Measurements from ENCODE around the gene NGRN.
"Not testable (repeated sequence)": the region's sequence is repeated elsewhere in the genome, so short reads cannot be mapped to it uniquely, and the experiment has no call there.

NGRN gene

DNA sequence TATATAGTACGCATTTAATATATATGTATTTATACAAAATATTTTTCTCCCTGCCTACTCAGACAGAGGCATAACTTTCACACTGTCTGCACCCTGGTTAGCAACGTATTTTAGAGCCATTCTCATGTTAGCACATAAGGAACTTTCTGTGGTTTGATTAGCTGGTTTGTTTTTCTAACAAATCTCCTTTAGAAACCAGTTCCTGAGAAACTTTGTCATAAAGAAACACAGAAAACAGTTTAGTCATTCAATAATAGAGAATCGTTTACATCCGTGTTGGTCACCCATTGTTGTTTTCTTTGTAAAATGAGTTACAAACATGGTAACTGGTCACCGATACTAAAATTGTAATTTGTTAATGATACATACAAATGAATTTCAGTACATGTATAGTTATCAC is 5.9 kb upstream of the NGRN start:
- Histone ChIP-seq H3K9me3 (ENCODE audit: insufficient read depth, low read length) (no peaks in the 10 kb centered on the region), H3K79me2 (ENCODE audit: insufficient read depth, low read length) (no peaks in the 10 kb centered on the region), H3K9ac (ENCODE audit: low read length) (no peak overlapping the region), H3F3A (ENCODE audit: insufficient read depth) (no peaks in the 10 kb centered on the region), H3K27me3 (ENCODE audit: low read length) (no peaks in the 10 kb centered on the region), H3K27ac (ENCODE audit: low read depth, low read length) (no peak overlapping the region), H3K4me2 (ENCODE audit: low read depth, low read length, poor library complexity, severe bottlenecking) (no peak overlapping the region), H4K20me1 (ENCODE audit: low read depth, low read length) (no peaks in the 10 kb centered on the region), H3K9me2 (replicated peaks; ENCODE audit: insufficient read depth, low read length) (no peaks in the 10 kb centered on the region), H3K36me3 (ENCODE audit: low read length) (no peaks in the 10 kb centered on the region), H3K4me3 (ENCODE audit: insufficient read depth, low read length, poor library complexity, severe bottlenecking) (no peak overlapping the region), H2AFZ (ENCODE audit: low read depth, low read length, severe bottlenecking) (no peak overlapping the region)
- TF ChIP-seq, protein P1, sequence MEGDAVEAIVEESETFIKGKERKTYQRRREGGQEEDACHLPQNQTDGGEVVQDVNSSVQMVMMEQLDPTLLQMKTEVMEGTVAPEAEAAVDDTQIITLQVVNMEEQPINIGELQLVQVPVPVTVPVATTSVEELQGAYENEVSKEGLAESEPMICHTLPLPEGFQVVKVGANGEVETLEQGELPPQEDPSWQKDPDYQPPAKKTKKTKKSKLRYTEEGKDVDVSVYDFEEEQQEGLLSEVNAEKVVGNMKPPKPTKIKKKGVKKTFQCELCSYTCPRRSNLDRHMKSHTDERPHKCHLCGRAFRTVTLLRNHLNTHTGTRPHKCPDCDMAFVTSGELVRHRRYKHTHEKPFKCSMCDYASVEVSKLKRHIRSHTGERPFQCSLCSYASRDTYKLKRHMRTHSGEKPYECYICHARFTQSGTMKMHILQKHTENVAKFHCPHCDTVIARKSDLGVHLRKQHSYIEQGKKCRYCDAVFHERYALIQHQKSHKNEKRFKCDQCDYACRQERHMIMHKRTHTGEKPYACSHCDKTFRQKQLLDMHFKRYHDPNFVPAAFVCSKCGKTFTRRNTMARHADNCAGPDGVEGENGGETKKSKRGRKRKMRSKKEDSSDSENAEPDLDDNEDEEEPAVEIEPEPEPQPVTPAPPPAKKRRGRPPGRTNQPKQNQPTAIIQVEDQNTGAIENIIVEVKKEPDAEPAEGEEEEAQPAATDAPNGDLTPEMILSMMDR (IDR thresholded peaks at IDR 0.05; ENCODE audit: insufficient read depth, low read length, poor library complexity, severe bottlenecking), result no peak
- no peak for TF ChIP-seq EZH2phosphoT487 (conservative IDR thresholded peaks at IDR 0.05; ENCODE audit: low read length)

DNA sequence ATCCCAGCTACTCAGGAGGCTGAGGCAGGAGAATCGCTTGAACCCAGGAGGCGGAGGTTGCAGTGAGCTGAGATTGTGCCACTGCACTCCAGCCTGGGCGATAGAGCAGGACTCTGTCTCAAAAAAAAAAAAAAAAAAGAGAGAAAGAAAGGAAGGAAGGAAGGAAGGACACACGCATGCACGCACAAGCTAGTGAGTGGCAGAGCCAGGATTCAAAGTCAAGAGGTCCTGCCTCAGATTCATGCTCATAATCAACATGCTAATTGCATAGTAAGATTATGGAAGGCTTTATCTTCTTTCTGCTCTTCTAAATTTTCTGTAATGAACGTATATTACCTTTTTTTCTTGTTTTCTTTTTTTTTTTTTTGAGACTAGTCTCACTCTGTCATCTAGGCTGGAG is 4.7 kb upstream of the NGRN start:
- H3K27me3 ChIP-seq (ENCODE audit: low read length); H2AFZ ChIP-seq (ENCODE audit: low read depth, low read length, severe bottlenecking); H3K9me3 ChIP-seq (ENCODE audit: insufficient read depth, low read length); H3K9ac ChIP-seq (ENCODE audit: low read length); H3F3A ChIP-seq (ENCODE audit: insufficient read depth); H3K79me2 ChIP-seq (ENCODE audit: insufficient read depth, low read length); H4K20me1 ChIP-seq (ENCODE audit: low read depth, low read length); H3K4me2 ChIP-seq (ENCODE audit: low read depth, low read length, poor library complexity, severe bottlenecking); H3K36me3 ChIP-seq (ENCODE audit: low read length); H3K27ac ChIP-seq (ENCODE audit: low read depth, low read length); H3K4me3 ChIP-seq (ENCODE audit: insufficient read depth, low read length, poor library complexity, severe bottlenecking); H3K9me2 ChIP-seq (replicated peaks; ENCODE audit: insufficient read depth, low read length): not testable (repeated sequence)

DNA sequence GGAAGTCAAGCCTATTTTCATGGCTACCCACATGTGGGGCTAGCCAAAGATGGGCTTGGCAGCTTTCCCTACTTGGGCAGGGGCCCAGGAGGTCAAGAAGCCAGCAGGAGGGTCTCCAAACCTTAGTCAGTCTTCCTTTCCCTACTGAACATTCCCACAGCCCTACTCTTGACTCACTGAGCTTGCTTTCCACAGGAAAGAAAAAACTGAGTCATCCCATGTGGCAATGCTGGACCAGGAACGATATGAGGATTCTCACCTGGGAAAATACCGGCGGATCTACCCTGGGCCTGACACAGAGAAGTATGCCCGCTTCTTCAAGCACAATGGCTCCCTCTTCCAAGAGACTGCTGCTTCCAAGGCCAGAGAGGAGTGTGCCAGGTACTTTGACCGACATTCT is 3.7 kb upstream of the NGRN start:
- H4K20me1 ChIP-seq (ENCODE audit: low read depth, low read length), result no peaks in the 10 kb centered on the region
- no peak overlapping the region for H2AFZ ChIP-seq (ENCODE audit: low read depth, low read length, severe bottlenecking)
- no peak overlapping the region for H3K4me2 ChIP-seq (ENCODE audit: low read depth, low read length, poor library complexity, severe bottlenecking)
- TF ChIP-seq, protein P1 (IDR thresholded peaks at IDR 0.05; ENCODE audit: insufficient read depth, low read length, poor library complexity, severe bottlenecking), result no peak
- no peak for TF ChIP-seq EZH2phosphoT487 (conservative IDR thresholded peaks at IDR 0.05; ENCODE audit: low read length)
- H3K27me3 ChIP-seq (ENCODE audit: low read length), result no peaks in the 10 kb centered on the region
- no peaks in the 10 kb centered on the region for H3K9me2 ChIP-seq (replicated peaks; ENCODE audit: insufficient read depth, low read length)
- no peaks in the 10 kb centered on the region for H3K9me3 ChIP-seq (ENCODE audit: insufficient read depth, low read length)
- no peak overlapping the region for H3K27ac ChIP-seq (ENCODE audit: low read depth, low read length)
- H3K4me3 ChIP-seq (ENCODE audit: insufficient read depth, low read length, poor library complexity, severe bottlenecking), result no peak overlapping the region
- peaks cover 11% of the 10 kb centered on the region for H3K79me2 ChIP-seq (ENCODE audit: insufficient read depth, low read length)
- no peaks in the 10 kb centered on the region for H3F3A ChIP-seq (ENCODE audit: insufficient read depth)
- H3K9ac ChIP-seq (ENCODE audit: low read length), result no peak overlapping the region
- 0 out of 2 replicates have a peak, but pooled peaks cover 2% of the 10 kb centered on the region for H3K36me3 ChIP-seq (ENCODE audit: low read length)

DNA sequence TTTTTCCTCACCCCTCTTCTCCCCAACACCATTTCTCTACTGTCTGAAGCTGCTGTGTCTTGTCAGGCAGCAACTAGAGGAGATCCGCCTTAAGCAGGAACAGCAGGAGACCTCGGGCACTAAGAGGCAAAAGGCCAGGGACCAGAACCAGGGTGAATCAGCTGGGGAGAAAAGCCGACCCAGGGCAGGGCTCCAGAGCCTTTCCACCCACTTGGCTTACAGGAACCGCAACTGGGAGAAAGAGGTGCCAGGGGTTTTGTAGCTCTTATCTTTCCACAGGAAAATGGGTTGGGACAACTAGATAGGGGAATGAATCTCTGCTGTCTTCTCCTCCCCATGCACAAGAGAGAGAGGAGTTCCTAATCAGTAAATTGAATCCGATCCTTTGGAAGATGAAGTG is 3.0 kb upstream of the NGRN start:
- Histone ChIP-seq H3K36me3 (ENCODE audit: low read length) (peaks cover 8% of the 10 kb centered on the region; the same call in 1 of the 2 replicates), H3K79me2 (ENCODE audit: insufficient read depth, low read length) (peaks cover 17% of the 10 kb centered on the region), H3K9me2 (replicated peaks; ENCODE audit: insufficient read depth, low read length) (no peaks in the 10 kb centered on the region), H3K9me3 (ENCODE audit: insufficient read depth, low read length) (no peaks in the 10 kb centered on the region), H3K4me2 (ENCODE audit: low read depth, low read length, poor library complexity, severe bottlenecking) (no peak overlapping the region), H2AFZ (ENCODE audit: low read depth, low read length, severe bottlenecking) (no peak overlapping the region), H3F3A (ENCODE audit: insufficient read depth) (no peaks in the 10 kb centered on the region), H4K20me1 (ENCODE audit: low read depth, low read length) (peaks cover under 1% of the 10 kb centered on the region; the same call in 1 of the 2 replicates), H3K27ac (ENCODE audit: low read depth, low read length) (no peak overlapping the region), H3K4me3 (ENCODE audit: insufficient read depth, low read length, poor library complexity, severe bottlenecking) (no peak overlapping the region), H3K9ac (ENCODE audit: low read length) (no peak overlapping the region), H3K27me3 (ENCODE audit: low read length) (no peaks in the 10 kb centered on the region)
- TF ChIP-seq, protein P1 (IDR thresholded peaks at IDR 0.05; ENCODE audit: insufficient read depth, low read length, poor library complexity, severe bottlenecking), result no peak
- TF ChIP-seq EZH2phosphoT487 (conservative IDR thresholded peaks at IDR 0.05; ENCODE audit: low read length), result no peak

All from SU-DHL-6 (cell line).